Fibroblast of lung (primary cell): ENCODE measurements around the gene NRIP3. TPM values are rescaled to one million over a fixed set of nuclear protein-coding genes. Genes with fewer than 3 reads are reported as not detected.
A peak's percentile ranks its signal among the peaks of the same experiment; 100 is the strongest.

Source experiments
- DNase-seq, 2 donors: peaks; one replicate each; pipeline versions ENCODE4 v3.0.0 to v3.0.0-alpha.2; 2010; ENCODE audit warnings: low read depth in 2 of 2
- H2AFZ ChIP-seq: 2 replicates; pipeline ENCODE4 v1.5.1; 2012; ENCODE audit warnings: low read length, control low read depth, inconsistent platforms
- H3K27ac ChIP-seq: 2 replicates; pipeline ENCODE4 v1.5.1; 2011; ENCODE audit warnings: low read length, control low read depth; ENCODE audit not compliant: insufficient read depth
- H3K27me3 ChIP-seq: 2 replicates; pipeline ENCODE4 v1.5.1; 2011; ENCODE audit warnings: mild to moderate bottlenecking, low read length; ENCODE audit not compliant: control insufficient read depth, insufficient read depth
- H3K36me3 ChIP-seq: 2 replicates; pipeline ENCODE4 v1.5.1; 2011; ENCODE audit warnings: low read length; ENCODE audit not compliant: control insufficient read depth, insufficient read depth
- H3K4me1 ChIP-seq: 2 replicates; pipeline ENCODE4 v1.5.1; 2011; ENCODE audit warnings: low read length; ENCODE audit not compliant: control insufficient read depth, insufficient read depth; ENCODE audit errors: extremely low read depth
- H3K4me2 ChIP-seq: 2 replicates; pipeline ENCODE4 v1.5.1; 2011; ENCODE audit warnings: low read length, control low read depth; ENCODE audit not compliant: insufficient read depth; ENCODE audit errors: extremely low read depth
- H3K4me3 ChIP-seq, 4 experiments: fragments of 200-600 bp in 1 of 4; sonication (generic) in 1 of 4; replicated peaks in 1 of 4; 2 replicates each; pipeline ENCODE4 v1.5.1; 2011 to 2016; ENCODE audit warnings: low read length in 4 of 4, low read depth in 3 of 4, mild to moderate bottlenecking in 3 of 4, control low read depth in 2 of 4, inconsistent platforms in 1 of 4, mixed read lengths in 1 of 4; ENCODE audit not compliant: insufficient read depth in 1 of 4; ENCODE audit errors: control extremely low read depth in 1 of 4
- H3K79me2 ChIP-seq: 2 replicates; pipeline ENCODE4 v1.5.1; 2012; ENCODE audit warnings: mild to moderate bottlenecking, low read length, inconsistent platforms; ENCODE audit not compliant: control insufficient read depth, insufficient read depth
- H3K9ac ChIP-seq: 2 replicates; pipeline ENCODE4 v1.5.1; 2011; ENCODE audit warnings: mild to moderate bottlenecking, low read length, control low read depth; ENCODE audit not compliant: insufficient read depth
- H3K9me3 ChIP-seq: 2 replicates; pipeline ENCODE4 v1.5.1; 2012; ENCODE audit warnings: low read depth, low read length; ENCODE audit not compliant: control insufficient read depth, insufficient read depth
- H4K20me1 ChIP-seq: 2 replicates; pipeline ENCODE4 v1.5.1; 2011; ENCODE audit warnings: low read length; ENCODE audit not compliant: control insufficient read depth, insufficient read depth; ENCODE audit errors: extremely low read depth
- EZH2 ChIP-seq: IDR thresholded peaks from 2 replicates; pipeline ENCODE4 v1.5.1; 2012; ENCODE audit warnings: low read length, control low read depth, mild to moderate bottlenecking; ENCODE audit errors: missing control alignments
- polyA plus RNA-seq, 2 donors: library from polyadenylated mRNA; depleted of rRNA in 1 of 2; stranded (reverse) in 1 of 2; unstranded in 1 of 2; fragments of >200 nt; gene quantifications; 2 replicates each; pipeline ENCODE4 v1.2.1, GENCODE V29; 2011 to 2012; ENCODE audit warnings: missing spikeins in 1 of 2
- total RNA-seq: library from RNA; depleted of rRNA; stranded (reverse); fragments of >200 nt; gene quantifications from 2 replicates; pipeline ENCODE4 v1.2.1, GENCODE V29; 2014
- TF ChIP-seq, protein P1 (sequence below), 2 donors: IDR thresholded peaks in 1 of 2; conservative IDR thresholded peaks in 1 of 2; 1 replicate in 1 of 2; 2 replicates in 1 of 2; pipeline ENCODE4 v1.5.1; 2011 to 2012; ENCODE audit warnings: low read length in 2 of 2, control low read depth in 1 of 2, inconsistent platforms in 1 of 2, low read depth in 1 of 2, mild to moderate bottlenecking in 1 of 2

NRIP3 gene
- total and polyA plus RNA-seq, 2 donors (not counting 1 experiment from before 2014, with no cell fraction given) = 8.8 to 11.7 TPM

- Histone ChIP-seq H3K36me3 (no peaks in the 10 kb centered on the region), H3K27ac (no peak overlapping the region), H3K4me3 (no peak overlapping the region), H3K79me2 (no peaks in the 10 kb centered on the region), H4K20me1 (no peaks in the 10 kb centered on the region), H3K4me1 (no peaks in the 10 kb centered on the region), H3K9me3 (no peaks in the 10 kb centered on the region), H2AFZ (no peak overlapping the region), H3K27me3 (peaks cover 2% of the 10 kb centered on the region), H3K9ac (no peak overlapping the region), H3K4me2 (no peak overlapping the region)
- peak in 1 of 2 donors; percentile 48 for DNase-seq
- TF ChIP-seq, protein P1, sequence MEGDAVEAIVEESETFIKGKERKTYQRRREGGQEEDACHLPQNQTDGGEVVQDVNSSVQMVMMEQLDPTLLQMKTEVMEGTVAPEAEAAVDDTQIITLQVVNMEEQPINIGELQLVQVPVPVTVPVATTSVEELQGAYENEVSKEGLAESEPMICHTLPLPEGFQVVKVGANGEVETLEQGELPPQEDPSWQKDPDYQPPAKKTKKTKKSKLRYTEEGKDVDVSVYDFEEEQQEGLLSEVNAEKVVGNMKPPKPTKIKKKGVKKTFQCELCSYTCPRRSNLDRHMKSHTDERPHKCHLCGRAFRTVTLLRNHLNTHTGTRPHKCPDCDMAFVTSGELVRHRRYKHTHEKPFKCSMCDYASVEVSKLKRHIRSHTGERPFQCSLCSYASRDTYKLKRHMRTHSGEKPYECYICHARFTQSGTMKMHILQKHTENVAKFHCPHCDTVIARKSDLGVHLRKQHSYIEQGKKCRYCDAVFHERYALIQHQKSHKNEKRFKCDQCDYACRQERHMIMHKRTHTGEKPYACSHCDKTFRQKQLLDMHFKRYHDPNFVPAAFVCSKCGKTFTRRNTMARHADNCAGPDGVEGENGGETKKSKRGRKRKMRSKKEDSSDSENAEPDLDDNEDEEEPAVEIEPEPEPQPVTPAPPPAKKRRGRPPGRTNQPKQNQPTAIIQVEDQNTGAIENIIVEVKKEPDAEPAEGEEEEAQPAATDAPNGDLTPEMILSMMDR (conservative IDR thresholded peaks at IDR 0.05 in 1 of 2, IDR thresholded peaks at IDR 0.05 in 1 of 2; ENCODE audit: low read depth in 1 of 2, low read length in 2 of 2) = no peak
- TF ChIP-seq EZH2 = no peak
Measured at GRCh38 chr11:9039198-9039597, 35.4 kb upstream of the NRIP3 start.

DNA sequence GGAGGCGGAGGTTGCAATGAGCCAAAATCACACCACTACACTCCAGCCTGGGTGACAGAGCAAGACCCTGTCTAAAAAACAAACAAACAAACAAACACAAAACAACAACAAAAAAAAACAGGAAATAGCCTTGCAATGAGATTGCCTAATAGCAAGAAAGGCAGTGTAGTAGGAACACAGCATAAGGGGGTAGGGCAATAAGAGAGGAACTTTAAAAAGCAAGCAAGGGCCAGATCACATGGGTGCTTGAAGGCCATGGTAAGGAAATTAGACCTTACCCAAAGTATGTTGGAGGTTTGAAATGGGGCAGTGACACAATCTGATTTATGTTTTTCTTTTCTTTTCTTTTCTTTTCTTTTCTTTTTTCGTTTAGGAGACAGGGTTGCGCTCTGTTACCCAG, 34.7 kb upstream of the NRIP3 start:
- no peak overlapping the region for H3K4me3 ChIP-seq
- no peaks in the 10 kb centered on the region for H3K79me2 ChIP-seq

GRCh38 chr11:9037963-9038362, 34.2 kb upstream of the NRIP3 start:
- Histone ChIP-seq H2AFZ (no peak overlapping the region), H3K4me3 (no peak overlapping the region), H3K9me3 (no peaks in the 10 kb centered on the region), H3K4me1 (no peaks in the 10 kb centered on the region), H3K79me2 (no peaks in the 10 kb centered on the region), H4K20me1 (no peaks in the 10 kb centered on the region), H3K9ac (no peak overlapping the region), H3K27ac (no peak overlapping the region), H3K4me2 (no peak overlapping the region), H3K27me3 (peaks cover 2% of the 10 kb centered on the region), H3K36me3 (no peaks in the 10 kb centered on the region)
- TF ChIP-seq, protein P1 (conservative IDR thresholded peaks at IDR 0.05 in 1 of 2, IDR thresholded peaks at IDR 0.05 in 1 of 2; ENCODE audit: low read depth in 1 of 2, low read length in 2 of 2) = no peak
- no peak for TF ChIP-seq EZH2
- no peak for DNase-seq

More for the DNA sequence above, 34.7 kb upstream of the NRIP3 start:
- Histone ChIP-seq H2AFZ (no peak overlapping the region), H3K9me3 (no peaks in the 10 kb centered on the region), H3K9ac (no peak overlapping the region), H3K27ac (no peak overlapping the region), H3K36me3 (no peaks in the 10 kb centered on the region), H4K20me1 (no peaks in the 10 kb centered on the region), H3K4me1 (no peaks in the 10 kb centered on the region), H3K4me2 (no peak overlapping the region), H3K27me3 (peaks cover 2% of the 10 kb centered on the region)
- TF ChIP-seq, protein P1 (conservative IDR thresholded peaks at IDR 0.05 in 1 of 2, IDR thresholded peaks at IDR 0.05 in 1 of 2; ENCODE audit: low read depth in 1 of 2, low read length in 2 of 2) = no peak
- TF ChIP-seq EZH2 = no peak
- DNase-seq = no peak
